LNCaP clone FGC (cell line): ENCODE measurements around the gene PDE8A.

Source experiments
- DNase-seq: peaks from one replicate; pipeline ENCODE4 v3.0.0-alpha.2; 2011; ENCODE audit warnings: low read depth
- H3K4me3 ChIP-seq: 2 replicates; pipeline ENCODE4 v1.5.1; 2011; ENCODE audit warnings: mild to moderate bottlenecking, low read depth, low read length, control low read depth
- CTCF ChIP-seq: IDR thresholded peaks from 2 replicates; pipeline ENCODE4 v1.5.1; 2012; ENCODE audit warnings: mild to moderate bottlenecking; ENCODE audit not compliant: control insufficient read depth, insufficient read depth; ENCODE audit errors: extremely low read depth

The PDE8A gene

DNA sequence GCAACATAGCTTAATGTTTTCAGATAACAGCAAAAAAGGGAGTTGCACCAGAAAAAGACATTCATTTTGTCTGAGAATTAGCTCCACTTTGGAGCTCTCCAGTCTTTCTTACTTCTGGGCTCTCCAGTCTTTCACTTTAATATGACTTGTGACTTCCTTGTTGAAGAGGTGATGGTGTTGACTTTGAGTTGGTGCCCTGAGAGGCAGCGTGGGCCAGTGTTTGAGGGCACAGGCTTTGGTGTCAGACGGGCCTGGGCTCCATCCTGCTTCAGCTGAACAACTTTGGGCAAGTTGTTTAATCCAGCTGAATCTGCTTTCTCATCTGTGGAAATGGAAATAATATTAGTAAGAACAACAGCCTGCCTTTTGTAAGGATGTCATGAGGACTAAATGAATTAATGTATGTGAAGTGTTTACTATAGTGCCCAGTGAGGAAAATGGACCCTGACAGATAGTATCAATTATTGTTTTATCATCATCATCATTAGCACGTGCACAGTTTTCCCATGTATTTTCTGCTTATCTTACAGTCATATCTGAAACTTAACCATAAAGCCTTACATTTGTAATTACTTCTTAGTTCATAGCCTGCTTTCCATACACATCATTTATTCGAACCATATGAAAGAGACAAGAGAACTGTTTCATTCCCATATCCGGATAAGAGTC, 108.4 kb downstream of the PDE8A start:
- no peak for DNase-seq
- TF ChIP-seq CTCF = no peak
- no peak overlapping the region for H3K4me3 ChIP-seq

DNA sequence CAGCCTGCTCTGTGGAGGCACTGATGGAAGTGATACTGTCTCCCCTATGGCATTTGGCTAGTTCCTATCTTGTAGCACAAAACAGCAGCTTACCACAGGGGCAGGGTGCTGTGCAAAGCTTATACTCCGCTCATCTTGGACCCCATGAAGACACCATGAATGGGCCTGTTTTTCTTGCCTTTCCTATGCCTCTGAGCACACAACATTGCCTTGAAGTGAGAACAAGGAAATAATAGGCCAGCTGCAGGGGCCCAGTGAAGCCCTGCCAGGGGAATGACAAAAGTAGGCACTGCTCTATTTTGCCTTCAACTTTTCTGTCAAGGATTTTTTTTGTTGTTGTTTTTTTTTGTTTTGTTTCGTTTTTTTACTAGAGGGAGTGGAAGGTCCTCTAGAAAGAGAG, 110.3 kb downstream of the PDE8A start:
- H3K4me3 ChIP-seq = no peak overlapping the region
- no peak for TF ChIP-seq CTCF
- DNase-seq = no peak

DNA sequence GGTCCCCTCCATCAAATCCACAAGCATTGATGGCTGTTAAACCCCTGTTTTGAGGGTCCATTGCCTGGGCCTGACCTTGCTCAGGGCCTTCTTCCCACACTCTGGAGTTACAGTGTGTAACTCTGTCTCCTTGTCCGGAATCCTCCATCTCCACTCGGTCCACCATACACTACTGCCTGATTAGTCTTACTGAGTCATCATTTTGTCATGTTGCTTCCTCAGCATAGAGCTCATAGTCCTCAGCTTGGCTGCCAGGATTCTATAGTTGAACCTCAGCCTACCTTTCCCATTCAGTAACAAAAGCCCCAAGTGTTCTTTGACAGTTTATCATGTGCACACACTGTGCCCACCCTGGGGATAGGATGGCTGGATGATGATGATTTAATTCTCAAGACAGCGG, 113.0 kb downstream of the PDE8A start:
- no peak for DNase-seq
- TF ChIP-seq CTCF = no peak
- H3K4me3 ChIP-seq = no peak overlapping the region

- H3K4me3 ChIP-seq = no peak overlapping the region
- TF ChIP-seq CTCF = no peak
- DNase-seq = no peak
These were observed 113.9 kb downstream of the PDE8A start for GRCh38 chr15:85095566-85095965.

DNA sequence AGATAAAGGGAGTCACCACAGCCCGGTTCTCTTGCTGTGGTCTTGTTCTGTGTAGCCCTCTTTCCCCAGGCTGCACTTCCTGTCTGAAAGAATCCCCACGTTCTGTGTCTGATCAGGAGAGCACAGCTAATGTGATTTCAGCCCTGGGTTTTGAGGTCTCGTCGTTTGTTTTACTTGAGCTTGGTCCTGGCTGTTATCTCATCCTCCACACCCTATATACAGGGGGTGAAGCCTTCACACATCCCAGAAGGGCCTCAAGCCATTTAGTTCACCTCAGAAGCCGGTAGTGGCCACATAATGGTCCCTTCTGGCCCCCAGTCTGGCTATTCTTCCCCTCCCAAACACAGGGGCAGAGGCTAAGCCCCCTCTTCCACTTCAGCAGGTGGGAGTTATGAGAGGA, 115.6 kb downstream of the PDE8A start:
- no peak for DNase-seq
- no peak for TF ChIP-seq CTCF
- no peak overlapping the region for H3K4me3 ChIP-seq

GRCh38 chr15:85097725-85098124, 116.1 kb downstream of the PDE8A start:
- DNase-seq = no peak
- H3K4me3 ChIP-seq = no peak overlapping the region
- no peak for TF ChIP-seq CTCF

- H3K4me3 ChIP-seq = no peak overlapping the region
- no peak for TF ChIP-seq CTCF
- no peak for DNase-seq
These were observed 117.6 kb downstream of the PDE8A start for GRCh38 chr15:85099195-85099803.
